ENCODE measurements around the gene TSPAN14.
"Not testable (repeated sequence)": the region's sequence is repeated elsewhere in the genome, so short reads cannot be mapped to it uniquely, and the experiment has no call there.

DNA sequence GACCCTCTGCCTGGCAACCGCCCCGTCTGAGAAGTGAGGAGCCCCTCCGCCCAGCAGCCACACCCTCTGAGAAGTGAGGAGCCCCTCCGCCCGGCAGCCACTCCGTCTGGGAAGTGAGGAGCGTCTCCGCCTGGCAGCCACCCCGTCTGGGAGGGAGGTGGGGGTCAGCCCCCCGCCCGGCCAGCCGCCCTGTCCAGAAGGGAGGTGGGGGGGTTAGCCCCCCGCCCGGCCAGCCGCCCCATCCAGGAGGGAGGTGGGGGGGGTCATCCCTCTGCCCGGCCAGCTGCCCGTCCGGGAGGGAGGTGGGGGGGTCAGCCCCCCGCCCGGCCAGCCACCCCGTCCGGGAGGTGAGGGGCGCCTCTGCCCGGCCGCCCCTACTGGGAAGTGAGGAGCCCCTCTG, 79.9 kb downstream of the TSPAN14 start:
- not testable (repeated sequence) for TF ChIP-seq CTCF, POLR2A (IDR thresholded peaks at IDR 0.05)
